HG03558 (cell line): Measurements from ENCODE around the gene TMF1.

Experiments used
- ATAC-seq: cut with Tn5 transposase; IDR thresholded peaks from one replicate; pipeline ENCODE4 v1.9.1; 2021; ENCODE audit warnings: moderate number of reproducible peaks; ENCODE audit not compliant: unreplicated experiment; ENCODE audit errors: extremely low read depth

TMF1 gene

DNA sequence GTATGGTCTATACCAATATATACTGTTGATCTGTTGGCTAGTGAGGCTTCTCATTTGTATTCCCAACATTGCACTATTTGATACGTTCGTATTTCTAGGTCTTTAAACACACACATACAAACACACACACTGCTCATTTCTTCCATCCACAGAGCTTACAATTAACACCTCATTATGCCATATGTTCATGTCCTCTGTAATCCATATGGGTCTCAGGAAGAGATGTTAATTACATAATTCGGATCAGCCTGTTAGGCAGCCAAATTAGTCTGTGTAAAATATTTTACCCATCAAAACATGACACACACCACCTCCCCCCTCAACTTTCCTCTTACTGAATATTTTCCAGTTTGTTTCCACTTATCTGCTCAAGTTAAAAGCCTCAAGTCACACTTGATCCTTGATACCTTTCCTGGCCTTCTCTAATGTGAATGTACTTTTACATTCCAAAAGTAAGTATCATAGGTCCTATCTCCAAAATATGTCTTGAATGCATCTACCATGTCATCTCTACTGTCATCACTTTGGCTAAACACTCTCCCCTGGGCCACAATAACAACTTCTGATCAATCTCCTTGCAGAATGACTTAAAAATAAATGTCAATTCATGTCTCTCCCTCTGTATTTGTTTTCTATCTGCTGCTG, 66.9 kb downstream of the TMF1 start:
- no peak for ATAC-seq

DNA sequence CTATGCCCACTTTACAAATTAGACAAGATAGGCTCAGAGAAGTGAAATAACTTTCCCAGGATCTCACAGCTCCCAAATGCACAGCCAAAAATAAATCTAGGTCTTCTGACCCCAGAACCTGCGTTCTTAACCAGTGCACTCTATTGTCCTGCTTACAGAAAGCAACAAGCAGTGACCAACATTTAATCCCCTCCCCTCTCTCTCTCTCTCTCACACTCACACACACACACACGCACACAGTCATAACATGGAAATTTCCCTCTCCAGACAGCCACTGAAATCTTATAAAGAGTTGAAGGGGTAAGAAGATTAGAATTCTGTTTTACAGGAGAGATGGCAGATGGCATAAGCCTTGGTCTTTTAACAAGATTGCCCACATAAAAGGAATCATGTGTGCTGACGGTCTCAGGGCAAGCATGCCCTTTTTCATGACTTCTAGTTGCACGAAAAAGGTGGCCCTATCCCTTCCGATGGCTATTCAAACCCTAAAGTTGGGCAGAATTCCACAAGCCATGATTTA, 68.1 kb downstream of the TMF1 start:
- no peak for ATAC-seq

- no peak for ATAC-seq
Measured at GRCh38 chr3:68977486-68978167, 74.5 kb downstream of the TMF1 start.

- no peak for ATAC-seq
Measured at GRCh38 chr3:68974711-68975110, 77.4 kb downstream of the TMF1 start.

DNA sequence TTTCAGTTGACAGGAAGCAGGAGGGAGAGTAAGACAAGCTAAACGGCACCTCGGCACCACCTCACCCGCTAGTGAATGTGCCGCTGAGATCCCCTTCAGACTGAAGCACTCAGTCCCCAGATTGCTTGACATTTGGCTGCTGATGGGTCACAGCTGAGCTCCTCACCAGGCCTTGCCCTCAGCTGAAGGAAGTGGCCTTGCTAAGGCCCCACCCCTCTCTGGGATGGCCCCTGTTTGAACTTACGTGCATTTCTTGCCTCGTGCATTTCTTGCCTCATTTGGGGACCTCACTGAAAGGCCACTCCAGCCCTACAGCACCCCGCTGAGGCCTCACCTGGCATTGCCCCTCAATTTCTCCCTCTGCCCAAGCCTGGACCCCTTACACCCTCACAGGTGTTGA, 78.5 kb downstream of the TMF1 start:
- ATAC-seq, result no peak

DNA sequence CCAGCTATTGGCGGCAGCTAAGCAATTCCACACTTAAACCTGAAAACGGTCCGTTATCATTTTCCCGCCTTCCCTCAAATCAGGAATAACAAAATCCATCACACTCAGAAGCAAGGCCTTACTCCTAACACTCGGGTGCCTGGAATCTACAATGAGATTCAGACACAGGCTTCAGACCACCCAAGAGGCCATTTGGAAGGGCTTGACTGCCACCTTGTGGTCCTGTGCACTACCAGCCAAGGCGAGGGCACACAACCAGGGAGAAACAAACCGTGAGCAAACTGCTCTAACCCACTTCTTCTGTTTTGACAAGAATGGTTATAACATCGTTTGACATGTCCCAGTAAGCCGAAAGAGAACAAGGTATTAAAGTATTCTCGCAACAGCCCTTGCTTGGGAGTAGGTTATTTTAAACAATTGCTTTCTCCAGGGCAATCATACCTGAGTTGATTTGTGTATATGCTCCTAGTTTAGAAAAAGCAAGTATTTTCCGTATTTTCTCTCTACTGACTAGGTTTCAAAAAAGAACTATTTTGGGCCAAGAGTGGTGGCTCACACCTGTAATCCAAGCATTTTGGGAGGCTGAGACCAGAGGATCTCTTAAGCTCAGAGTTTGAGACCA, 79.7 kb downstream of the TMF1 start:
- no peak for ATAC-seq
